Mucosa of descending colon (tissue), 3 donors: ENCODE data around the gene RAD51B. TPM values are rescaled to one million over a fixed set of nuclear protein-coding genes. Genes with fewer than 3 reads are reported as not detected.

Experiments
- ATAC-seq: fragments of 200-7000 bp; cut with Tn5 transposase; one replicate; pipeline ENCODE4 v1.9.1; 2020; ENCODE audit warnings: mild to moderate bottlenecking, moderate library complexity
- DNase-seq, 3 donors: peaks; one replicate each; pipeline ENCODE4 v3.0.0-alpha.2; 2020
- H3K36me3 ChIP-seq: fragments of 200-600 bp; one replicate; pipeline ENCODE4 v1.8.0; 2021; ENCODE audit warnings: low read depth, mild to moderate bottlenecking
- H3K4me1 ChIP-seq: fragments of 200-600 bp; one replicate; pipeline ENCODE4 v1.8.0; 2021; ENCODE audit warnings: low read depth, mild to moderate bottlenecking
- H3K4me3 ChIP-seq: fragments of 200-600 bp; one replicate; pipeline ENCODE4 v1.8.0; 2021; ENCODE audit warnings: mild to moderate bottlenecking
- H3K9me3 ChIP-seq: fragments of 200-600 bp; one replicate; pipeline ENCODE4 v1.8.0; 2021; ENCODE audit warnings: mild to moderate bottlenecking
- intact Hi-C, 2 donors: fragments of 100-400 bp; cut with DNase I in 1 of 2; cut with micrococcal nuclease in 1 of 2; formaldehyde crosslinking; loops; one replicate each; pipeline versions ENCODE4 v1.11.0 to v1.11.1; 2022; cut with DNase I, micrococcal nuclease
- total RNA-seq, 3 donors: library from RNA; stranded (reverse); fragmentation: NEBNext Ultra II Directional in 2 of 3; extraction: Animal tissue kit (Norgen Biotek cat#: 25700) in 2 of 3; gene quantifications; one replicate each; pipeline versions ENCODE4 v1.2.1 to v1.2.4, GENCODE V29; 2021 to 2023
- TF ChIP-seq, protein P1 (sequence below): fragments of 200-600 bp; IDR thresholded peaks from one replicate; pipeline ENCODE4 v1.8.0; 2022; ENCODE audit warnings: antibody characterized with exemption, mild to moderate bottlenecking
- donor health status: DM: no; HTN: no; CAD: no; lungs with moderate emphysema.
- donor health status: DM: no; HTN: no; CAD: no.
- donor health status: DM: no; HTN: yes; CAD: no.

The RAD51B gene
- total RNA-seq, 3 donors from 2014 or later: 15.8 to 23.3 (median 20.9) TPM

DNA sequence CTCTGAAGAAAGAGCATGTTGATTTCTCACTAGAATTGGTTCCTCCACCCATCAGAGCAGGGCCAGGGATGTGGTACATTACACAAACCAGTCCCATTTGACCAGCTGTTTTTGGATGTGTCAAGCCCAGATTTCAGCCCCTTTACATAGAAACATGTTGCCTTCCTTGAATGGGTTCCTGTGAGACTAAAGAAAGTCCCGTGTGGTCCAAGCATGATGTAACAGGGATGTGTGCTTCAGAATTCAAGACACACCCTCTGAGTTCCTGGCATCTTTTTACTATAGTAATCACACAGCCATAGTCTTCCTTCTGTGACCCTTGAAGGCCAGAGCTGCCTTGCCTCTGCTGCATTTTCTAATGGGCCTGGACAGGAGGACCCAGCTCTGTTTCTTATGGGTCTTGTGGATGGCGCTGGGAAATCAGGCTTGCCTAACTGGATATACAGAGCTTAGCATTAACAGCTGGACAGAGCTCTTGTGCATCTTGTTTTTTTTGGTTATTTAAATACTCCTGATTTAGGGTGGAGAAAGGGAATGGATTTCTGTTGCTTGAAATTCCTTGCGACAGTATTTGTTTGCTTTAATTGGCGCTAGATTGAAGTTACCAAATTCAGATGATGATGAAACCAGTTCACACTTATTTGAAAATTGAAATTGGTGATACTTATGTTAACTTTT lies 632.3 kb downstream of the RAD51B start:
- no peak overlapping the region for H3K4me3 ChIP-seq
- no peaks in the 10 kb centered on the region for H3K4me1 ChIP-seq
- H3K36me3 ChIP-seq: no peaks in the 10 kb centered on the region
- H3K9me3 ChIP-seq: peaks cover 6% of the 10 kb centered on the region
- intact Hi-C loops: no loop called here
- peak; percentile 35 for ATAC-seq
- TF ChIP-seq, protein P1, sequence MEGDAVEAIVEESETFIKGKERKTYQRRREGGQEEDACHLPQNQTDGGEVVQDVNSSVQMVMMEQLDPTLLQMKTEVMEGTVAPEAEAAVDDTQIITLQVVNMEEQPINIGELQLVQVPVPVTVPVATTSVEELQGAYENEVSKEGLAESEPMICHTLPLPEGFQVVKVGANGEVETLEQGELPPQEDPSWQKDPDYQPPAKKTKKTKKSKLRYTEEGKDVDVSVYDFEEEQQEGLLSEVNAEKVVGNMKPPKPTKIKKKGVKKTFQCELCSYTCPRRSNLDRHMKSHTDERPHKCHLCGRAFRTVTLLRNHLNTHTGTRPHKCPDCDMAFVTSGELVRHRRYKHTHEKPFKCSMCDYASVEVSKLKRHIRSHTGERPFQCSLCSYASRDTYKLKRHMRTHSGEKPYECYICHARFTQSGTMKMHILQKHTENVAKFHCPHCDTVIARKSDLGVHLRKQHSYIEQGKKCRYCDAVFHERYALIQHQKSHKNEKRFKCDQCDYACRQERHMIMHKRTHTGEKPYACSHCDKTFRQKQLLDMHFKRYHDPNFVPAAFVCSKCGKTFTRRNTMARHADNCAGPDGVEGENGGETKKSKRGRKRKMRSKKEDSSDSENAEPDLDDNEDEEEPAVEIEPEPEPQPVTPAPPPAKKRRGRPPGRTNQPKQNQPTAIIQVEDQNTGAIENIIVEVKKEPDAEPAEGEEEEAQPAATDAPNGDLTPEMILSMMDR: no peak
- no peak for DNase-seq

- ATAC-seq (no peak), DNase-seq (no peak)
- TF ChIP-seq, protein P1: no peak
- H3K9me3 ChIP-seq: peaks cover 6% of the 10 kb centered on the region
- intact Hi-C loops: no loop called here
- no peaks in the 10 kb centered on the region for H3K36me3 ChIP-seq
- no peak overlapping the region for H3K4me3 ChIP-seq
- peaks cover 3% of the 10 kb centered on the region for H3K4me1 ChIP-seq
Measured at GRCh38 chr14:68458253-68458652, 638.7 kb downstream of the RAD51B start.

- intact Hi-C loops: no loop called here
- DNase-seq (peak in 1 of 3 donors; percentile 60), ATAC-seq (peak; percentile 90)
Measured at GRCh38 chr14:68458840-68459469, 639.4 kb downstream of the RAD51B start.

DNA sequence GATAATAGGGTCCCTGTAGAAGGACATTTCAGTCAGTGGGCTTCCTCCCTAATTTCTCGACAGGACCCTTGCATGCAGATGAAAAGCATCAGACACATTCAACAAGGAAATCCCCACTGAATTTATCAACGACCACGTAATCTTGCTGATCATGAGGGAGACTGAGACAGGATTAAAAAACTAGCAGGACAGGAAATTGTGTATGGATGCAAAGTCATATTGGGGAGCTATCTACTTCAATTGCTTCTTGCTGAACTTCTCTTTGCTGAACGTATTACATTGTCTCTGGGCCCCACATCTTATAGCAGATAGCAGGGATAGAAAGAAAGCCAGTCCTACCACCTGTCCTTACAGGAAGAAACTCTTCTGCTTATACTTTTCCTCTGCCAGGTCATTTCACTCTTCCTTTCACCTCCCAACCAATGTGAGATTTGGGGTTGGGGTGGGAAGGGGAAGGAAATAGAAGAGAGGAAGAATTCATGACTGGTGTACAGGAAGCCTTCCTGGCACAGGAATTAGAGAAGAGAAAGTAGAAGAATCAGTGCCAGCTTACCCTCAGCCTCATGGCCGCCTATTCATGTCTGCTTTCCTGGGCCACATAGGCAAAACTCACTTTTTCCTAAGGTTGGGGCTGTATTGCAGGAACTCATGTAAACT lies 640.0 kb downstream of the RAD51B start:
- H3K4me1 ChIP-seq: peaks cover 3% of the 10 kb centered on the region
- H3K36me3 ChIP-seq: no peaks in the 10 kb centered on the region
- TF ChIP-seq, protein P1: no peak
- H3K4me3 ChIP-seq: no peak overlapping the region
- ATAC-seq (peak; percentile 21), DNase-seq (no peak)
- intact Hi-C loops: no loop called here
- peaks cover 3% of the 10 kb centered on the region for H3K9me3 ChIP-seq

More at GRCh38 chr14:68458840-68459469, 639.4 kb downstream of the RAD51B start:
- Histone ChIP-seq H3K9me3 (peaks cover 6% of the 10 kb centered on the region), H3K36me3 (no peaks in the 10 kb centered on the region), H3K4me3 (no peak overlapping the region), H3K4me1 (peaks cover 3% of the 10 kb centered on the region)
- TF ChIP-seq, protein P1: no peak

DNA sequence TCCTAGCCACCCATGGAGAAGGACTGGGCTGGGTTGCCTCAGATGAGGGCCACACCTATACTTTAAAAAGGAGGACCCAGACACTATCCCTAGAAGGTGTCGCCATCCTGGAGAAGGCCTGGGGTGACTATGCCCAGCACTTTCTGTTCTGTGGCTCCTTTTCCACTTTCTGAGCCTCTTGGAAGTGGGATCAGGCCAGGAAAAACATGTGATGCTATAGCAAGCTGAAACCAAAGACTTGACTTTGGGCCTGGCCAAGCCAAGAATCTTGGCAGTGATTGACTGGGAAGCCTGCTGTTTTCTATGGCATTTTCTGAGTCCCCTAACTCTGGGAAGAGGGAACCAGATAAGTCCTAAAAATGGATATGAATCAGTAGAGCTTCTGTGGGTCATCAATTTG lies 641.0 kb downstream of the RAD51B start:
- peaks cover 3% of the 10 kb centered on the region for H3K4me1 ChIP-seq
- H3K9me3 ChIP-seq: no peaks in the 10 kb centered on the region
- TF ChIP-seq, protein P1: no peak
- H3K4me3 ChIP-seq: no peak overlapping the region
- no peak for DNase-seq
- H3K36me3 ChIP-seq: no peaks in the 10 kb centered on the region
- no peak for ATAC-seq
- intact Hi-C loops: no loop called here
